Liver (tissue), 9 donors: ENCODE data around the gene SURF6. TPM values are rescaled to one million over a fixed set of nuclear protein-coding genes. Genes with fewer than 3 reads are reported as not detected.

Experiments
- DNase-seq: peaks from one replicate; pipeline ENCODE4 v3.0.0-alpha.2; 2017; ENCODE audit warnings: low spot score
- H3K27ac ChIP-seq, 2 donors: one replicate each; pipeline ENCODE4 v1.7.0; 2013; ENCODE audit warnings: inconsistent platforms in 2 of 2, low read length in 2 of 2, control low read depth in 1 of 2, low read depth in 1 of 2, mild to moderate bottlenecking in 1 of 2
- H3K27me3 ChIP-seq, 4 donors: one replicate each; pipeline versions ENCODE4 v1.6.1 to v1.7.0; 2013; ENCODE audit warnings: low read length in 3 of 4, inconsistent platforms in 1 of 4, mild to moderate bottlenecking in 1 of 4, moderate library complexity in 1 of 4; ENCODE audit not compliant: control insufficient read depth in 4 of 4, insufficient read depth in 4 of 4
- H3K36me3 ChIP-seq, 4 donors: one replicate each; pipeline versions ENCODE4 v1.6.1 to v1.7.0; 2013; ENCODE audit warnings: low read length in 3 of 4, mild to moderate bottlenecking in 3 of 4, low read depth in 1 of 4, moderate library complexity in 1 of 4; ENCODE audit not compliant: control insufficient read depth in 4 of 4, insufficient read depth in 3 of 4
- H3K4me1 ChIP-seq, 4 donors: one replicate each; pipeline versions ENCODE4 v1.6.1 to v1.7.0; 2013; ENCODE audit warnings: low read length in 3 of 4, mild to moderate bottlenecking in 3 of 4, moderate library complexity in 1 of 4; ENCODE audit not compliant: control insufficient read depth in 4 of 4, insufficient read depth in 4 of 4
- H3K4me3 ChIP-seq, 3 donors: one replicate each; pipeline versions ENCODE4 v1.6.1 to v1.7.0; 2013; ENCODE audit warnings: low read length in 3 of 3, control low read depth in 1 of 3, low read depth in 1 of 3, mild to moderate bottlenecking in 1 of 3
- H3K9ac ChIP-seq, 2 donors: one replicate each; pipeline ENCODE4 v1.7.0; 2013; ENCODE audit warnings: low read length in 2 of 2, mild to moderate bottlenecking in 2 of 2, moderate library complexity in 2 of 2, control low read depth in 1 of 2, low read depth in 1 of 2
- H3K9me3 ChIP-seq, 4 donors: one replicate each; pipeline versions ENCODE4 v1.6.1 to v1.7.0; 2013; ENCODE audit warnings: low read length in 3 of 4; ENCODE audit not compliant: control insufficient read depth in 4 of 4
- CTCF ChIP-seq: fragments of 150-350 bp; IDR thresholded peaks from 2 replicates; pipeline ENCODE4 v1.5.1; 2017; ENCODE audit warnings: improper control_type of control experiment, low read depth, low read length; ENCODE audit not compliant: missing input control
- FOXA1 ChIP-seq: IDR thresholded peaks from 2 replicates; pipeline ENCODE4 v1.6.1; 2016; ENCODE audit warnings: antibody characterized with exemption
- FOXA2 ChIP-seq: IDR thresholded peaks from 2 replicates; pipeline ENCODE4 v1.6.1; 2016; ENCODE audit warnings: antibody characterized with exemption
- GABPA ChIP-seq, 2 donors: IDR thresholded peaks in 1 of 2; conservative IDR thresholded peaks in 1 of 2; 2 replicates each; pipeline ENCODE4 v1.6.1; 2016; ENCODE audit warnings: antibody characterized with exemption in 2 of 2, mild to moderate bottlenecking in 1 of 2, moderate library complexity in 1 of 2
- JUND ChIP-seq, 2 donors: IDR thresholded peaks; 2 replicates each; pipeline ENCODE4 v1.6.1; 2016; ENCODE audit warnings: antibody characterized with exemption in 2 of 2
- NR2F2 ChIP-seq: IDR thresholded peaks from 2 replicates; pipeline ENCODE4 v1.6.1; 2016; ENCODE audit warnings: antibody characterized with exemption
- RAD21 ChIP-seq, 2 donors: IDR thresholded peaks; 2 replicates each; pipeline ENCODE4 v1.6.1; 2016; ENCODE audit warnings: antibody characterized with exemption in 2 of 2, mild to moderate bottlenecking in 2 of 2
- YY1 ChIP-seq: IDR thresholded peaks from 2 replicates; pipeline ENCODE4 v1.6.1; 2016; ENCODE audit warnings: antibody characterized with exemption, mild to moderate bottlenecking
- WGBS: extraction: QIAGEN DNeasy Blood & Tissue Kit; methylation state at CpG from one replicate; pipeline ENCODE4 v1.1.7; 2013; 5-methylcytosine and 5-hydroxymethylcytosine counted together
- polyA plus RNA-seq, 2 donors: library from polyadenylated mRNA; stranded (reverse) in 1 of 2; unstranded in 1 of 2; fragments of 200-250 nt in 1 of 2; fragments of >200 nt in 1 of 2; fragmentation: Nextera tagmentation in 1 of 2; extraction: Ambion mirVana in 1 of 2; gene quantifications; one replicate each; pipeline versions ENCODE4 v1.2.1 to v1.2.3, GENCODE V29; 2013 to 2015
- total RNA-seq, 2 donors: library from RNA; depleted of rRNA; stranded (reverse); fragments of >200 nt; gene quantifications; one replicate each; pipeline ENCODE4 v1.2.3, GENCODE V29; 2014
- TF ChIP-seq, protein P1 (sequence below): IDR thresholded peaks from 2 replicates; pipeline ENCODE4 v1.6.1; 2016; ENCODE audit warnings: antibody characterized with exemption, mild to moderate bottlenecking
- TF ChIP-seq, protein P2 (sequence below): IDR thresholded peaks from 2 replicates; pipeline ENCODE4 v1.6.1; 2016; ENCODE audit warnings: antibody characterized with exemption
- TF ChIP-seq, protein P3 (sequence below): IDR thresholded peaks from 2 replicates; pipeline ENCODE4 v1.6.1; 2016; ENCODE audit warnings: antibody characterized with exemption
- donor health status: healthy.
- donor health status: healthy.
- donor health status: healthy.
- donor health status: healthy.
- donor health status: healthy.

Gene SURF6
- total and polyA plus RNA-seq, 4 donors, result 4.1 to 12.9 (median 7.2) TPM

DNA sequence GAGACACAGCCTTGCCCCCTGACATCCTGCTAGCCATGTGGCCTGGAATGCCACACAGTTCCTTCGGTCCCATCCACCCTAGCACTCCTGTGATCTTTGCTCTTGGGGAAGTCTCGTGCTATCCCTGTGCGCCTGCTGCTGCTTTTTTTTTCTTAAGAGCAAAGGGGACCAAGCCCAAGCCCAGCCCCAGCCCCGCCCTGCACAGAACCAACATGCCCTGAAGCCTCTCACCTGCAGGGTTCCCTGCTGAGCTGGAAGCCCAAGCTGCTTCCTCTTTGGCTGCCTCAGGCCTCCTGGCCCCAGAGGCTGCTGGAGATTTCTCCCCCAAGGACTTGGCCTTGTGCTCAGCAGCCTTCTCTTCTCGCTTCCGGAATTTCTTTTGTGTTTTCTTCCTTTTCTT lies 1.8 kb downstream of the SURF6 start:
- TF ChIP-seq YY1 (no peak), GABPA (IDR thresholded peaks at IDR 0.05 in 1 of 2, conservative IDR thresholded peaks at IDR 0.05 in 1 of 2) (no peak), JUND (IDR thresholded peaks at IDR 0.05) (no peak), FOXA2 (no peak), NR2F2 (no peak), CTCF (no peak), RAD21 (IDR thresholded peaks at IDR 0.05) (no peak), FOXA1 (no peak)
- TF ChIP-seq, protein P1, sequence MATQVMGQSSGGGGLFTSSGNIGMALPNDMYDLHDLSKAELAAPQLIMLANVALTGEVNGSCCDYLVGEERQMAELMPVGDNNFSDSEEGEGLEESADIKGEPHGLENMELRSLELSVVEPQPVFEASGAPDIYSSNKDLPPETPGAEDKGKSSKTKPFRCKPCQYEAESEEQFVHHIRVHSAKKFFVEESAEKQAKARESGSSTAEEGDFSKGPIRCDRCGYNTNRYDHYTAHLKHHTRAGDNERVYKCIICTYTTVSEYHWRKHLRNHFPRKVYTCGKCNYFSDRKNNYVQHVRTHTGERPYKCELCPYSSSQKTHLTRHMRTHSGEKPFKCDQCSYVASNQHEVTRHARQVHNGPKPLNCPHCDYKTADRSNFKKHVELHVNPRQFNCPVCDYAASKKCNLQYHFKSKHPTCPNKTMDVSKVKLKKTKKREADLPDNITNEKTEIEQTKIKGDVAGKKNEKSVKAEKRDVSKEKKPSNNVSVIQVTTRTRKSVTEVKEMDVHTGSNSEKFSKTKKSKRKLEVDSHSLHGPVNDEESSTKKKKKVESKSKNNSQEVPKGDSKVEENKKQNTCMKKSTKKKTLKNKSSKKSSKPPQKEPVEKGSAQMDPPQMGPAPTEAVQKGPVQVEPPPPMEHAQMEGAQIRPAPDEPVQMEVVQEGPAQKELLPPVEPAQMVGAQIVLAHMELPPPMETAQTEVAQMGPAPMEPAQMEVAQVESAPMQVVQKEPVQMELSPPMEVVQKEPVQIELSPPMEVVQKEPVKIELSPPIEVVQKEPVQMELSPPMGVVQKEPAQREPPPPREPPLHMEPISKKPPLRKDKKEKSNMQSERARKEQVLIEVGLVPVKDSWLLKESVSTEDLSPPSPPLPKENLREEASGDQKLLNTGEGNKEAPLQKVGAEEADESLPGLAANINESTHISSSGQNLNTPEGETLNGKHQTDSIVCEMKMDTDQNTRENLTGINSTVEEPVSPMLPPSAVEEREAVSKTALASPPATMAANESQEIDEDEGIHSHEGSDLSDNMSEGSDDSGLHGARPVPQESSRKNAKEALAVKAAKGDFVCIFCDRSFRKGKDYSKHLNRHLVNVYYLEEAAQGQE, result no peak
- TF ChIP-seq, protein P2, sequence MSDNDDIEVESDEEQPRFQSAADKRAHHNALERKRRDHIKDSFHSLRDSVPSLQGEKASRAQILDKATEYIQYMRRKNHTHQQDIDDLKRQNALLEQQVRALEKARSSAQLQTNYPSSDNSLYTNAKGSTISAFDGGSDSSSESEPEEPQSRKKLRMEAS, result no peak
- TF ChIP-seq, protein P3, sequence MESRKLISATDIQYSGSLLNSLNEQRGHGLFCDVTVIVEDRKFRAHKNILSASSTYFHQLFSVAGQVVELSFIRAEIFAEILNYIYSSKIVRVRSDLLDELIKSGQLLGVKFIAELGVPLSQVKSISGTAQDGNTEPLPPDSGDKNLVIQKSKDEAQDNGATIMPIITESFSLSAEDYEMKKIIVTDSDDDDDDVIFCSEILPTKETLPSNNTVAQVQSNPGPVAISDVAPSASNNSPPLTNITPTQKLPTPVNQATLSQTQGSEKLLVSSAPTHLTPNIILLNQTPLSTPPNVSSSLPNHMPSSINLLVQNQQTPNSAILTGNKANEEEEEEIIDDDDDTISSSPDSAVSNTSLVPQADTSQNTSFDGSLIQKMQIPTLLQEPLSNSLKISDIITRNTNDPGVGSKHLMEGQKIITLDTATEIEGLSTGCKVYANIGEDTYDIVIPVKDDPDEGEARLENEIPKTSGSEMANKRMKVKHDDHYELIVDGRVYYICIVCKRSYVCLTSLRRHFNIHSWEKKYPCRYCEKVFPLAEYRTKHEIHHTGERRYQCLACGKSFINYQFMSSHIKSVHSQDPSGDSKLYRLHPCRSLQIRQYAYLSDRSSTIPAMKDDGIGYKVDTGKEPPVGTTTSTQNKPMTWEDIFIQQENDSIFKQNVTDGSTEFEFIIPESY, result no peak
- WGBS, result 87% methylated on average over 6 of the region's 6 CpGs
- H3K9ac ChIP-seq, result no peak overlapping the region

DNA sequence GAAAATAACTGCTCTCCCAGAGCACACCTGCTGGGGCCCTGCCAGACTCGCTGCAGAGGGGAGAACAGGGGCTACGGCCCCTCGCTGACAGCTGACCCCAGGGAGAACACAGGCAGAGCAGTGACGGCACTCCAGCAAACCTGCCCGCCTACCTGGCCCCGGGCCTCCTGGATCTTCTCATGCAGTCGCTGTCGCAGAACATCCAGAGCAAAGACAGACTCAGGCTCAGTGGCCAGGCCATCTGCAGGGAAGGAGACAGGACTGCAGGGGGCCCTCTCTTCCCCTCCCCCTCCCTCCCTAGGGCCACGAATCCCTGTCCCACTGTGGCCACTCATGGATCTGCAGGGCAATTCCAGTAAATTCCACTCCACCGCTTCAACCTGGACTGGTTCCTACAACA lies 2.4 kb downstream of the SURF6 start:
- Histone ChIP-seq H3K9ac (no peak overlapping the region), H3K36me3 (peaks cover 20 to 39% (median 29%) of the 10 kb centered on the region in 4 donors), H3K4me3 (no peak overlapping the region), H3K4me1 (peaks cover 0 to 26% (median 13%) of the 10 kb centered on the region in 4 donors), H3K27me3 (no peaks in the 10 kb centered on the region), H3K27ac (no peak overlapping the region), H3K9me3 (no peaks in the 10 kb centered on the region)
- TF ChIP-seq, protein P2, result no peak
- TF ChIP-seq RAD21 (IDR thresholded peaks at IDR 0.05) (no peak), NR2F2 (no peak), YY1 (no peak), FOXA2 (no peak)
- TF ChIP-seq, protein P3, result no peak
- TF ChIP-seq, protein P1, result no peak
- DNase-seq, result no peak
- 92% methylated on average over 10 of the region's 10 CpGs for WGBS

More for the DNA sequence above, 1.8 kb downstream of the SURF6 start:
- no peaks in the 10 kb centered on the region for H3K9me3 ChIP-seq
- no peak overlapping the region for H3K27ac ChIP-seq
- H3K27me3 ChIP-seq, result no peaks in the 10 kb centered on the region
- H3K4me1 ChIP-seq, result peaks cover 0 to 26% (median 13%) of the 10 kb centered on the region in 4 donors
- H3K4me3 ChIP-seq, result no peak overlapping the region
- peaks cover 20 to 42% (median 30%) of the 10 kb centered on the region in 4 donors for H3K36me3 ChIP-seq
- DNase-seq, result no peak
